Measurements from ENCODE around the gene MALRD1.
"Not testable (repeated sequence)": the region's sequence is repeated elsewhere in the genome, so short reads cannot be mapped to it uniquely, and the experiment has no call there.

Gene MALRD1

GRCh38 chr10:19730167-19730906 is 681.7 kb downstream of the MALRD1 start:
- DNase-seq: no peak

DNA sequence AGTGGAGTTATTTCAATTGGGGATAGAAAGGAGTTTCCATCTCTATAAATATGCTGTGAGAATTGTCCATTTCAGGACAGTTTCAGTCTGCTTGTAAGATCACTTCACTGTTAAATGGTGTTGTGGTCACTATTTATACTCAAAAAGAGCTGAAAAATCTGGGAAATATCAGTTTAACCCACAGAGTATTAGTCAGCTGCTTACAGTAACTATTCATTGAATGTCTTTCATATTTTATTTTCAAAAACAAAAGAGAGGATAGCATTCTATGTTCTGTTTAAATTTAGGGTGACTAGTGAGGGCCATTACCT is 682.3 kb downstream of the MALRD1 start:
- DNase-seq: no peak

GRCh38 chr10:19731560-19731959 is 683.0 kb downstream of the MALRD1 start:
- DNase-seq: no peak

GRCh38 chr10:19738440-19738839 is 689.8 kb downstream of the MALRD1 start:
- DNase-seq: no peak

DNA sequence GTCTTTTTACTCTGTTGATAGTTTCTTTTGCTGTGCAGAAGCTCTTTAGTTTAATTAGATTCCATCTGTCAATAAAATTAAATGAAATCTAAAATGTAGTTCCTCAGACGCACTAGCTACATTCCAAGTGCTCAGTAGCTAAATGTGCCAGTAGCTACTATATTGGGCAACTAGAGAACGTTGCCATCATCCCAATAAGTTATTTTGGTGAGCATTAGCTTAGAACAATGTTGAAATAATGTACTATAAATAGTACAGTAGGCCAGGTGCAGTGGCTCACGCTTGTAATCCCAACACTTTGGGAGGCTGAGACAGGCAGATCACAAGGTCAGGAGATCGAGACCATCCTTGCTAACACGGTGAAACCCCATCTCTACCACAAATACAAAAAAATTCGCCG is 690.6 kb downstream of the MALRD1 start:
- not testable (repeated sequence) for DNase-seq

GRCh38 chr10:19742144-19742543 is 693.5 kb downstream of the MALRD1 start:
- DNase-seq: not testable (repeated sequence)

DNA sequence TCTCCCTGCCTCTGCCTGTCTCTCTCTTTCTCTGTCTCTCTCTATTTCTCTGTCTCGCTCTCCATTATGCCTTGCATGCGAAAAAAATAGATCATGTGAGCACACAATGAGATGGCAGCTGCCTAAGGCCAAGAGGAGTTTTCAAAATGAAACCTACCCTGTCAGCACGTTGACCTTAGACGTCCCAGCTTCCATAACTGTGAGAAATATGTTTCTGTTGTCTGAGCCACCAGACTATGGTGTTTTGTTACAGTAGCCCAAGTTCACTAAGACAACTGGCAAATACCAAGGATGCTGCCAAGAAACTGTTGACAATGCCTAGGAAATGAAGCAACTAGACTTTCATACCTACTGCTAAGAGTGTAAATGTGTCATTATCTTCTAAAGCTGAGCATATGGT is 697.1 kb downstream of the MALRD1 start:
- DNase-seq: no peak

DNA sequence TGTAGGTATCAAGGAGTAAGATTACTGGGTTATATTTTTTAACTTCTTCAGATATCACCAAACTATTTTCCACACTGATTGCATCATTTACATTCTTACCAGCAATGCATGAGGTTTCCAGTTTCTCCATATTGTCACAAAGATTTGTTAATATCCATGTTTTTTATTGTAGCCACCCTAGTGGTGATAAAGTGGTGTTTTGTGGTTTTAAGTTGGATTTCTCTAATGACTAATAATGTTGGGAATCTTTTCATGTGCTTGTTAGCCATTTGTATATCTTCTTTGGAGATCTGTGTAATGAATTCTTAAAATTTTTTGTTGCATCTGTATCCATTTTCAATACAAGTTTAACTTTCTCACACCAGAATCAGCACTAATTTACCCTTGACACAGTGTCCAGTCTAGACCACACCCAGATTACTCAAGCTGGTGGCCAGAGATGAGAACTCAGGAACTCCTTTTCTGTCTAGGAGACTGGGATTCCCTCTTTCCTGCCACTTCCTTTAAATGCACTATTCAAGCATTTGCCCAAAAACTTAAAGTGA is 700.7 kb downstream of the MALRD1 start:
- no peak for DNase-seq

DNA sequence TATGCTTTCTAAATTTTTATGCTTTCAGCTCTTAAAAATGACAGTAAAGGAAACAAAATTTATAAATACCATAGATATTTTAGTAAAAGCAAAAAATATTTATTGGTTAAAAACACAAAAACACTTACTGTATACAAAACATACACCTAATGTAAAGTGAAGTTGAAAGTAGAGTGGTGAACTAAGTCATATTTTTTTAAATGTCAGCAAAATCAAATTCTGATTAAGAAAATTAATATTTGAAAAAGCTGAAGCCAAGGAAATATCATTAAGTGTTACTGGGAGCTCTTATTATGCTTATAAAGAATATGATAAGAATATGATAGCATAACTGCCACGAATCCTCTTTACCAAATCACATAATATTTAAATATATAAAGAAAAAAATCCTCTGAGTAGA is 702.4 kb downstream of the MALRD1 start:
- no peak for DNase-seq

DNA sequence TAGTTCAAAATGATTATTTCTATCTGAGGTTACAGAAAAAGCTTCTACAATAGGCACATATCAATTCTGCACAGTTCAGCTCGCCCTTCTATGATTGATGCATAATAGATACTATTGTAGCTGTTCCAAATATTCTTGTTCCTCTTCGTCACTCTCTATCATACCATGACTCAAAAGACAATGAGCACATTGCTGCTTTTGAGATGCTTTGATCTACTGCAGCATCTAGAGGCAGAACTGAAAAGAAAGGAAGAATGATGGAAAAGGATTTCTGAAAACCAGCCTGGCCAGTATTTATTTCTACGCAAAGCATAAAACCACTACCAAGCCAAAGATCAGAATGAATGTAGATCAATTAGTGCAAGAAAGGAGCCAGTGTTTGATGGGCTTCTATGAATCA is 708.3 kb downstream of the MALRD1 start:
- no peak for DNase-seq

DNA sequence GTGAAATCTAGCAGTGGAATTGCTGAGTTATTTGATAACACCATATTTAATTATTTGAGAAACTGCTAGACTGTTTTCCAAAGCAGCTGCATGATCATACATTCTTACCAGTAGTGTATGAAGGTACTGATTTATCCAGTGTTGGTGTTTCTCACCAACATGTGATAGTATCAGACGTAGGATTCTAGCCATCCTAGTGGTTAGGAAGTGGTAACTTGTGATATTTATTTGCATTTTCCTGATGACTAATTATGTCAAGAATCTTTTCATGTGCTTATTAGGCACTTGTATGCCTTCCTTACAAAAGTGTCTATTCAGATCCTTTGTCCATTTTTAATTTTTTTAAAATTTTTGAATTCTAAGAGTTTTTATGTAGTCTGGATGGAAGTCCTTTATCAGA is 713.4 kb downstream of the MALRD1 start:
- DNase-seq: no peak

DNA sequence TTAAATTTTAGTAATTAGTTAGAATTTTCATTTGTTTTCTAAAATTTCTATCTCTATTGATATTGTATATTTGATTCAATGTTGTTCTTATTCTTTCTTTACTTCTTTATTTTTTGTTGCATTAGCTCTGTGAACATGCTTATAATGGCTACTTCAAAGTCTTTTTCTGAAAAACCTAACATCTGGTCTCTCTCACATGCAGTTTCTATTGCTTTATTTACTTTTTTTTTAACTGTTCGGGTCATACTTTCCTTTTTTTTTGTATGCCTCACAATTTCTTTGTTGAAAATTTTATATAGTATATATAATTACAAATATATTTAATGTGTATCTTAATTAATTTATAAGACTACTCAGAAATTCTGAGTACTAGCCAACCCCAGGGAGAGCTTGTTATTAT is 715.5 kb downstream of the MALRD1 start:
- no peak for DNase-seq

- DNase-seq: no peak
These were observed 719.3 kb downstream of the MALRD1 start for GRCh38 chr10:19767876-19768275.

- DNase-seq: not testable (repeated sequence)
These were observed 721.2 kb downstream of the MALRD1 start for GRCh38 chr10:19769826-19770225.

DNA sequence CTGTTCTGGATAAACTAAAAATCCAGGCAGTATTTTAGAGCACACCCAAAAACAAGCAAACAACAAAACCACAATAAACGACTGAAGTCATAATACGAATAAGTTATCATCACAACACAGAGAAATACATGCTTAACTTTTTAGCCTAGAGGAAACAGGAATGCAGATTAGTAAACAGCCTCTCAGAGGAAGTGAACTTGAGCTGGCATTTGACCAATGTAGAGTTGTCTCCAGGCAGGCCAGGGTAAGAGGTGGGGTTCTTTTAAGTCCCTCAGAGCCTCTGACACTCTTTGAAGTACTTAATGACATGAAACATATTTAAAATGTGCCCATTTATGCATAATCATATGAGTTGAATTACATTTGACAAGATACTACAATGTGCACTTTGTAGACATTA is 724.4 kb downstream of the MALRD1 start:
- DNase-seq: no peak

DNA sequence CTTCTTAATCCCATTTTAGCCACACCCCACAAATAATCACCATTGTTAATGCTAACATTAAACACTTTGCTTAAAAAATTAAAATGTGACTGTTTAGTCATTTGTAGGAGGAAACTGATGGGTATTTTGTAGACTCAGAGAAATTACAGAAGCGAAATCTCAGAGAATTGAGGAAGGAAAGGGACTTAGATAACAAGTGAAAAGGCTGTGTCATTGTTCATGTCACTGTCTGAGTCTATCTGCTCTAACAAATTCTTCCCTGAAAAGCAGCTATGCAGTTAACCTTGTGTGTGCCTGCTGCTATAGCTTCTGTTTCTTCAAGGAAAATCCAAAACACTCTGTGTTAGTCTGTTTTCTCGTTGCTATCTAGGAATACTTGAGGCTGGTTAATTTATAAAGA is 726.7 kb downstream of the MALRD1 start:
- no peak for DNase-seq

GRCh38 chr10:19777806-19778205 is 729.2 kb downstream of the MALRD1 start:
- DNase-seq: no peak

DNA sequence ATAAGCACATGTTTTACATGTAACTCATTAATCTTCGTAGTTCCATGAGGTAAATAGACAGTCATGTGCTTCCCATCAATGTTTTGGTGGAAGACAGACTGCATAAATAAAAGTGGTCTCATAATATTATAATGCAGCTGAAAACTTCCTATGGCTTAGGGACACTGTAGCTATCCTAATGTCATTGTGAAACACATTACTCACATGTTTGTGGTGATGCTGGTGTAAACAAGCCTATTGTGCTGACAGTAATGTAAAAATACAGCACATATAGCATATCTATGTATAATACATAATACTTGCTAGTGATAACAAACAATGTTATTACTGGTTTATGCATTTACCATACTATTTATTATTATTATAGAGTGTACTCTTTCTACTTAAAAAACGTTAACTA is 730.4 kb downstream of the MALRD1 start:
- no peak for DNase-seq

GRCh38 chr10:19782430-19783089 is 734.0 kb downstream of the MALRD1 start:
- DNase-seq: no peak

- no peak for DNase-seq
These were observed 735.1 kb downstream of the MALRD1 start for GRCh38 chr10:19783721-19784120.

Measured in midbrain (tissue), 1 donor.